ENCODE results near the gene ZPBP2.

DNA sequence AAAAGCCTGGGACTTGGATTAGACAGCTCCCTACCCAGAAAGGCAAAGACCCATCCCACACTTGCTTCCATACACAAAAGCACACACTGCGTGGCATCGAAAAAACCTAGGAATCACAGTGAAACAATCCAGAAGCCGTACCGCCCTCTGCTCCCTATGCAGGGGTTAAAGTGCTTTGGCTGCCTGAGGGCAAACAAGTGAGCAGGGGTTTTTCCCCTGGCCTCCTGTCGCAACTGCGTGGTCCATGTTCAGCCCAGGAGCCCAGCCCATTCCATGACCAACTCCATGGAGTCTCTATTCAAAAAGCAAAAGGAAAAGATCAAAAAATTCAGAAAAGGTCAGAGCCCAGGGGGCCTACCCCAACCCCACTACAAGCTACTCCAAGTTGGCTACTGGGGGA is 54.0 kb downstream of the ZPBP2 start:
- TF ChIP-seq, protein P1, sequence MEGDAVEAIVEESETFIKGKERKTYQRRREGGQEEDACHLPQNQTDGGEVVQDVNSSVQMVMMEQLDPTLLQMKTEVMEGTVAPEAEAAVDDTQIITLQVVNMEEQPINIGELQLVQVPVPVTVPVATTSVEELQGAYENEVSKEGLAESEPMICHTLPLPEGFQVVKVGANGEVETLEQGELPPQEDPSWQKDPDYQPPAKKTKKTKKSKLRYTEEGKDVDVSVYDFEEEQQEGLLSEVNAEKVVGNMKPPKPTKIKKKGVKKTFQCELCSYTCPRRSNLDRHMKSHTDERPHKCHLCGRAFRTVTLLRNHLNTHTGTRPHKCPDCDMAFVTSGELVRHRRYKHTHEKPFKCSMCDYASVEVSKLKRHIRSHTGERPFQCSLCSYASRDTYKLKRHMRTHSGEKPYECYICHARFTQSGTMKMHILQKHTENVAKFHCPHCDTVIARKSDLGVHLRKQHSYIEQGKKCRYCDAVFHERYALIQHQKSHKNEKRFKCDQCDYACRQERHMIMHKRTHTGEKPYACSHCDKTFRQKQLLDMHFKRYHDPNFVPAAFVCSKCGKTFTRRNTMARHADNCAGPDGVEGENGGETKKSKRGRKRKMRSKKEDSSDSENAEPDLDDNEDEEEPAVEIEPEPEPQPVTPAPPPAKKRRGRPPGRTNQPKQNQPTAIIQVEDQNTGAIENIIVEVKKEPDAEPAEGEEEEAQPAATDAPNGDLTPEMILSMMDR (IDR thresholded peaks at IDR 0.05) = no peak
- no peak for TF ChIP-seq ZFX (IDR thresholded peaks at IDR 0.05; ENCODE audit: borderline replicate concordance)
